ENCODE measurements around the gene PRKG1.

Gene PRKG1

GRCh38 chr10:52335665-52336064 is 1261.4 kb downstream of the PRKG1 start:
- TF ChIP-seq TAF1 (IDR thresholded peaks at IDR 0.05; ENCODE audit: borderline replicate concordance, insufficient read depth, low read length) (no peak), FOXP2 (optimal IDR thresholded peaks at IDR 0.05; ENCODE audit: borderline replicate concordance, extremely low read depth, extremely low read length, insufficient read depth) (no peak)

DNA sequence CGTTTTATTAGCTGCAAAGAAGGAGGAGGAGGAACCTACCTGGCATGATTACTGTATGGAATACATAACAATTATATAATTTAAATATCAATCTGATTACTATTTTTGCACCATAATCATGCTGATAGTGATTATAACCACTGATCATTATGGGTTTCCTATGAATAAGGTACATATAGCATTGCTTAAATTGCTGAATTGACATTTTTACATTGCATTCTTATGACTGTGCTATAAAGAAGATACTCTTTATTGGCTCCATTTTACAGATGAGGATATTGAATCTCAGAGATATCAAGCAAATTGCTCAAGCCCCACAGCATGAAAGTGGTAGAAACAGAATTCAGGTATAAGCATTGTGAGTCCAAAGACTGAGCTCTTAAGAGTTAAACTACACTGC is 1262.9 kb downstream of the PRKG1 start:
- no peak for TF ChIP-seq SIN3A (IDR thresholded peaks at IDR 0.05; ENCODE audit: borderline replicate concordance, insufficient read depth, low read length)
- TF ChIP-seq POLR2AphosphoS5 (IDR thresholded peaks at IDR 0.05; ENCODE audit: low read depth, low read length), result no peak
- TF ChIP-seq TAF1 (IDR thresholded peaks at IDR 0.05; ENCODE audit: borderline replicate concordance, insufficient read depth, low read length), result no peak
- TF ChIP-seq FOXP2 (optimal IDR thresholded peaks at IDR 0.05; ENCODE audit: borderline replicate concordance, extremely low read depth, extremely low read length, insufficient read depth), result no peak
- TF ChIP-seq, protein P1, sequence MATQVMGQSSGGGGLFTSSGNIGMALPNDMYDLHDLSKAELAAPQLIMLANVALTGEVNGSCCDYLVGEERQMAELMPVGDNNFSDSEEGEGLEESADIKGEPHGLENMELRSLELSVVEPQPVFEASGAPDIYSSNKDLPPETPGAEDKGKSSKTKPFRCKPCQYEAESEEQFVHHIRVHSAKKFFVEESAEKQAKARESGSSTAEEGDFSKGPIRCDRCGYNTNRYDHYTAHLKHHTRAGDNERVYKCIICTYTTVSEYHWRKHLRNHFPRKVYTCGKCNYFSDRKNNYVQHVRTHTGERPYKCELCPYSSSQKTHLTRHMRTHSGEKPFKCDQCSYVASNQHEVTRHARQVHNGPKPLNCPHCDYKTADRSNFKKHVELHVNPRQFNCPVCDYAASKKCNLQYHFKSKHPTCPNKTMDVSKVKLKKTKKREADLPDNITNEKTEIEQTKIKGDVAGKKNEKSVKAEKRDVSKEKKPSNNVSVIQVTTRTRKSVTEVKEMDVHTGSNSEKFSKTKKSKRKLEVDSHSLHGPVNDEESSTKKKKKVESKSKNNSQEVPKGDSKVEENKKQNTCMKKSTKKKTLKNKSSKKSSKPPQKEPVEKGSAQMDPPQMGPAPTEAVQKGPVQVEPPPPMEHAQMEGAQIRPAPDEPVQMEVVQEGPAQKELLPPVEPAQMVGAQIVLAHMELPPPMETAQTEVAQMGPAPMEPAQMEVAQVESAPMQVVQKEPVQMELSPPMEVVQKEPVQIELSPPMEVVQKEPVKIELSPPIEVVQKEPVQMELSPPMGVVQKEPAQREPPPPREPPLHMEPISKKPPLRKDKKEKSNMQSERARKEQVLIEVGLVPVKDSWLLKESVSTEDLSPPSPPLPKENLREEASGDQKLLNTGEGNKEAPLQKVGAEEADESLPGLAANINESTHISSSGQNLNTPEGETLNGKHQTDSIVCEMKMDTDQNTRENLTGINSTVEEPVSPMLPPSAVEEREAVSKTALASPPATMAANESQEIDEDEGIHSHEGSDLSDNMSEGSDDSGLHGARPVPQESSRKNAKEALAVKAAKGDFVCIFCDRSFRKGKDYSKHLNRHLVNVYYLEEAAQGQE (IDR thresholded peaks at IDR 0.05; ENCODE audit: insufficient read depth in 1 of 2, low read depth in 2 of 2, low read length in 2 of 2), result no peak

DNA sequence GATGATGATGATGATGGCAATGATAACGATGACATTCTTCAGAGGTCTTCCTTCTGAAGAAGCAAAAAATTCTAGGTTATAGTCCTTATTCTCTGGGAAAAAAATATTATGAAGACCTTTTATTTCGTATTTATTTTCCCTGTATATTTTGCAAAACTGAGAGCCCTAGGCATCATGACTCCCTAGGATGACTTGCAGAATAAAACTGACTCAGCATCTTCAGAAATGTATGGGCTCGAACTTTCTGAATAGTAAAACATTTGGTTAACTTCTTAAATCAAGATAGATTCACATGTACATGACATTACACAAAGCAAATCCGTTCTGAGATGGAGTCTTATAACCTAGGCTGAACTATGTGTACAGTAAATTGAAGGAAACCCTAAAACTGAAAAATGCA is 1269.2 kb downstream of the PRKG1 start:
- no peak for TF ChIP-seq SIN3A (IDR thresholded peaks at IDR 0.05; ENCODE audit: borderline replicate concordance, insufficient read depth, low read length)
- TF ChIP-seq, protein P1 (IDR thresholded peaks at IDR 0.05; ENCODE audit: insufficient read depth in 1 of 2, low read depth in 2 of 2, low read length in 2 of 2), result no peak
- no peak for TF ChIP-seq FOXP2 (optimal IDR thresholded peaks at IDR 0.05; ENCODE audit: borderline replicate concordance, extremely low read depth, extremely low read length, insufficient read depth)
- no peak for TF ChIP-seq POLR2AphosphoS5 (IDR thresholded peaks at IDR 0.05; ENCODE audit: low read depth, low read length)
- no peak for TF ChIP-seq TAF1 (IDR thresholded peaks at IDR 0.05; ENCODE audit: borderline replicate concordance, insufficient read depth, low read length)

- TF ChIP-seq SIN3A (IDR thresholded peaks at IDR 0.05; ENCODE audit: borderline replicate concordance, insufficient read depth, low read length) (no peak), TAF1 (IDR thresholded peaks at IDR 0.05; ENCODE audit: borderline replicate concordance, insufficient read depth, low read length) (no peak), FOXP2 (optimal IDR thresholded peaks at IDR 0.05; ENCODE audit: borderline replicate concordance, extremely low read depth, extremely low read length, insufficient read depth) (no peak), POLR2AphosphoS5 (IDR thresholded peaks at IDR 0.05; ENCODE audit: low read depth, low read length) (no peak)
- TF ChIP-seq, protein P1 (IDR thresholded peaks at IDR 0.05; ENCODE audit: insufficient read depth in 1 of 2, low read depth in 2 of 2, low read length in 2 of 2), result no peak
Observed at GRCh38 chr10:52346394-52347326, 1272.4 kb downstream of the PRKG1 start.

GRCh38 chr10:52347327-52347667 is 1273.0 kb downstream of the PRKG1 start:
- TF ChIP-seq, protein P1 (IDR thresholded peaks at IDR 0.05; ENCODE audit: insufficient read depth in 1 of 2, low read depth in 2 of 2, low read length in 2 of 2), result no peak
- no peak for TF ChIP-seq SIN3A (IDR thresholded peaks at IDR 0.05; ENCODE audit: borderline replicate concordance, insufficient read depth, low read length)
- no peak for TF ChIP-seq TAF1 (IDR thresholded peaks at IDR 0.05; ENCODE audit: borderline replicate concordance, insufficient read depth, low read length)
- TF ChIP-seq FOXP2 (optimal IDR thresholded peaks at IDR 0.05; ENCODE audit: borderline replicate concordance, extremely low read depth, extremely low read length, insufficient read depth), result no peak
- no peak for TF ChIP-seq POLR2AphosphoS5 (IDR thresholded peaks at IDR 0.05; ENCODE audit: low read depth, low read length)
